ENCODE data around the gene DOCK1. TPM values are rescaled to one million over a fixed set of nuclear protein-coding genes. Genes with fewer than 3 reads are reported as not detected.

The DOCK1 gene
- total RNA-seq, 2 experiments from 2014 or later: 0.22 to 0.29 TPM

DNA sequence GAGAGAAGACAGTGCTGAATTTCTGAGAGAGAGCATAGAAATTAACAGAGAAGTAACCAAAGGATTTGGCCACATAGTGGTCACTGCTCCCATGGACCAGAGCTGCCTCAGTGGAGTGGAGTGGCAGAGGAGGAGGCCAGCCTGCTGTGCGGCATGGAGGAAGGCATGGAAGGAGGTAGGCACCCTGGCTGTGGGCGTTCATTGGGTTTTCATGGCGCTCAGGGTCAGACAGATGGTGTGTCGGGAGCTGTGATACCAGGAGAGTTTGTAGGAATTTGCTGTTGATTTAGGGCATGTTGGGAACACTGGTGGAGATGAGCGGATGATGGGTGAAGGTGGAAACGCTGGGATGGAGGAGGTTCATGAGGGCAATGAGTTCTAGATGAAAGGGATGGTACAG is 370.0 kb downstream of the DOCK1 start:
- ChIA-PET POLR2A (no interaction called here), CTCF (no interaction called here)
- intact Hi-C loops (cut with micrococcal nuclease): no loop called here
- H3K4me1 Mint-ChIP-seq (ENCODE audit: low read depth): no peaks in the 10 kb centered on the region
- H3K27me3 Mint-ChIP-seq: peaks cover 5% of the 10 kb centered on the region
- H3K27ac Mint-ChIP-seq: no peak overlapping the region
- H3K9me3 Mint-ChIP-seq: no peaks in the 10 kb centered on the region
- H3K36me3 Mint-ChIP-seq: no peaks in the 10 kb centered on the region
- DNase-seq: no peak
- no peak overlapping the region for H3K4me3 Mint-ChIP-seq

DNA sequence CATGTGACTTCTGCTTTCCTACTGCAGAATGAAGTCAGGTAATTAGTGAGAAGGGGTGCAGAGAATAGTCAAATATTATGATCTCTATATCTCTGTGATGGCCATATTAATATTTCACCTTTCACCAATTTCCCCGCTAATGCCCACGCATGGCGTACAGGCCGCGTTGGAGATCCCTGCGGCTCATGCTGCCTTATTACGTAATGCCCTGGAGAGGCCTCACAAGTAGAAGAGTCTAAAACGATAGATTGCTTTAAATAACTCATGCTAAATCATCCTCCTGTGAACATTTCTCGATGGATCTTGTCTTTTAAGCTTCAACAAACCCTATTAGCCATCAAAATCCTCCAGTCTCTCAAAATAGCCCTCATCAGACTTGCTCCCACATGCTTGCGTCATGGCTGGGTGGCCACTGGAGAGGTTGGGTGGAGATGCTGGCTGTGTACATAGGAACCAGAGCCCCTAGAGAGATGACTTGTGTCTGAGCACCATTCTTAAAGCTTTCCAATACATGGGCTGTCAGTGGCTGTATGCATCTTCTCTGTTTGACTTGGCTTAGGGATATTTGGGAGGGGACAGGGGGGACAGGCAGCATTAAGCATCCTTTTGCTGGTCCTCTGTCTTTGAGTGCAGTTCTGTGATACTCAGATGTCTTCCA is 370.7 kb downstream of the DOCK1 start:
- ChIA-PET CTCF (no interaction called here), POLR2A (no interaction called here)
- Mint-ChIP-seq H3K27me3 (peaks cover 2% of the 10 kb centered on the region), H3K4me1 (ENCODE audit: low read depth) (no peaks in the 10 kb centered on the region), H3K9me3 (no peaks in the 10 kb centered on the region), H3K4me3 (no peak overlapping the region), H3K27ac (no peak overlapping the region), H3K36me3 (no peaks in the 10 kb centered on the region)
- no peak for DNase-seq
- intact Hi-C loops (cut with micrococcal nuclease): no loop called here

DNA sequence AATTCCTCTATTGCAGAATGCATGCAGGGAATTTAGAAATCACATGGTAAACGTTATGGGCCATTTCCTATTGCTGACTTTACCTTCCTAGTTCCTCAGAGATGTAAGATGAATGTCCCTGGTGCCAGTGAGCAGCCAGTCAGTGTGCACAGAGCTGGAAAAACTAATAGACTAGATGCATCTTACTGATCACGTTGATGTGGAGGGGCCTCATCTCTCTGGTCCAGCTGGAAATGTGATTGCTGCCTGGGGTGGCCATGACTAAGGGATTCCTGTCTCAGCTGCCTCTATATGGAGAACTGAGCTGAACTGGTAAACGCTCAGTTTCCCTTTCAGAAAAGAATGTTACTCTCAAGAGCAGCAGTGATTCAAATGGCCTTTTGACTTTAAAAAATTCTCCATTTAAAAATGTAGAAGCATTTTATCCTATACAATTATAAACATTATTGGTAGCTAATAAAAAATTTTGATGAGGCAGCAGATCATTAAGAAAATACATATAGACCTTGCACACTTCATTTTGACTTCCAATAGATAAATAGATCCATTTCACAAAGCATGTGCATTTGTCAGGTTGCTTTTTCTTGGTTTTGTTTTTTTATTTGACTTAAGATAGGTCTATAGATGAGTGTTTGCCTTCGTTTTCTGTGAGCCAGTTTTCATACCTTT is 371.7 kb downstream of the DOCK1 start:
- Mint-ChIP-seq H3K9me3 (no peaks in the 10 kb centered on the region), H3K4me1 (ENCODE audit: low read depth) (no peaks in the 10 kb centered on the region), H3K27me3 (peaks cover 2% of the 10 kb centered on the region), H3K4me3 (no peak overlapping the region), H3K36me3 (no peaks in the 10 kb centered on the region), H3K27ac (no peak overlapping the region)
- no peak for DNase-seq
- CTCF ChIA-PET: no interaction called here
- POLR2A ChIA-PET: no interaction called here
- intact Hi-C loops (cut with micrococcal nuclease): no loop called here

DNA sequence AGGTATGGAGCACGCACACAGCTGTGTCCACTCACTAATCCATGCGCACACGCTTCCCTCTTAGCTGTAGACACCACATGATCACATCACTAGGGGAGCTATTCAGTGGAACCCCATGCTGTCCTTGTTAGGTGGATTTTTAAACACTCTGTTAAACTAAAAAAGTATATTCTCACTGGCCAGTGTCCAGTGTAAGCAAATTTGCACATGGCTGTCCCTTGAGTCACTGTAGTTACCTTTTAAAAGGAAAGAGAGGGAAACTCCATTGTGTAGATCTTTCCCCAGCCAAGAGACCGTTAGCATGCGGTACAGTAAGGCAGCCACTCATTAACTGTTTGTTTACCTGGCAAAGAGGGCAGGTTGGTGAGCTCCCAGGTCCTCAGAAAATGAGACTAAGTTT is 372.8 kb downstream of the DOCK1 start:
- Mint-ChIP-seq H3K9me3 (no peaks in the 10 kb centered on the region), H3K4me3 (no peak overlapping the region), H3K4me1 (ENCODE audit: low read depth) (no peaks in the 10 kb centered on the region), H3K27me3 (peaks cover 2% of the 10 kb centered on the region), H3K36me3 (no peaks in the 10 kb centered on the region), H3K27ac (no peak overlapping the region)
- intact Hi-C loops (cut with micrococcal nuclease): no loop called here
- ChIA-PET POLR2A (no interaction called here), CTCF (no interaction called here)
- no peak for DNase-seq

DNA sequence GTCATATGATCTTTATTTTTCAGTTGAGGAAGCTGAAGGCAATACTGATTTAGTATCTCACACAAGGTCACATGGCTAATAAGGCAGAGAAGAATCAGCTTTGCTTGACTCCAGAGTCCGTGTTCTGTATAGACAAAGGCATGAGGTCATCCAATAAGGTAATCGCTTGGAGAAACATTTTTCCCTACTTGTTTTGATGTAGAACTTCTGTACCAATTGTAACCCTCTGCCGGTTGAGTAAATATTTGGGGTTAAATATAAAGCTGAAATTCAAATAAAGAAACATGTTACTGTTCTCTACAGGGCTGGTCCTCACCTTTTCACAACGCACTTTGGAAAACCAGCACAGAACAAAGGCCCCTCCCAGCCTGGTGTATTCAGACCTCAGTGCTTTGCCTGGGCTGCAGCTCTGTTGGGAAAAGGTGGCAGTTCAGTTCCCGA is 374.1 kb downstream of the DOCK1 start:
- CTCF ChIA-PET: no interaction called here
- H3K27ac Mint-ChIP-seq: no peak overlapping the region
- no peaks in the 10 kb centered on the region for H3K9me3 Mint-ChIP-seq
- no peak for DNase-seq
- H3K27me3 Mint-ChIP-seq: no peaks in the 10 kb centered on the region
- POLR2A ChIA-PET: no interaction called here
- no peaks in the 10 kb centered on the region for H3K4me1 Mint-ChIP-seq (ENCODE audit: low read depth)
- intact Hi-C loops (cut with micrococcal nuclease): no loop called here
- no peaks in the 10 kb centered on the region for H3K36me3 Mint-ChIP-seq
- no peak overlapping the region for H3K4me3 Mint-ChIP-seq

DNA sequence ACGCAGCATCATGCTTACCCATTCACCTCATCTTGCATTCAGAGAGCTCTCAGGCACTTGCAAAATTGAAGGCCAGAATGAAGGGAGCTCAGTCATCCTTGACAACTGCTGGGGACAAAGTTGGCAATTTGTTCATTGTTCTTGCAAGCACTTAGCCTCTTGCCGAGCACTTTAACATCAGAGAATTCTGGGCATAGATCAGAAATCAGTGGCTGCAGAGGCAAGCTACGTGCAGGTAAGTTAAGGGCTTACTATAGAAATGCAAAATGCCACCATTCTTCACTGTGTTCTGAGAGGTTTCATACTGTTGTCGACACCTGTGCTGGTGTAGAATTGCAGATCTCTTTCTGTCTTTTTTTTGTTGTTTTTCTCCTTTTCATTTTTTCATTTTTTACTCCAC is 375.2 kb downstream of the DOCK1 start:
- intact Hi-C loops (cut with micrococcal nuclease): no loop called here
- CTCF ChIA-PET: no interaction called here
- Mint-ChIP-seq H3K27ac (no peak overlapping the region), H3K4me1 (ENCODE audit: low read depth) (no peaks in the 10 kb centered on the region), H3K27me3 (no peaks in the 10 kb centered on the region), H3K4me3 (no peak overlapping the region), H3K36me3 (no peaks in the 10 kb centered on the region), H3K9me3 (no peaks in the 10 kb centered on the region)
- DNase-seq: no peak
- POLR2A ChIA-PET: no interaction called here

DNA sequence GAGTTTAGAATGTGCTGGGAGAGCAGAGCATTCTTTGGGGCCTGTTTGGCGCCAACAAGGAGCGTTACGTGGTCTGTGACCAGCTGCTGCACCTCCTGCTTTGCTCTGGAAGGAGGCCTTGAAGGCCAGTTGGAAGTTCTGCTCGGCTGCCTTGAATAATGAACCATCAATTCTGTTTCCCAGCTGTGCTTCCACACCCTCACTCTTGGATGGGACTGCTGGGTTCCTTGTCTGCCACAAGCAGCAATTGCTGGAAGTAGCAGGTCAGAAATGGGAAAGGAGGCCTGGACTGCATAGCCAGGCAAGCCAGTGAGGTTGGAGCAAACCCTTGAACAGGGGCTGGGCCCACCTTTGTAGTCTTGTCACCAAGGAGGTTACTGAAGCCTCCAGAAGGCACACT is 377.8 kb downstream of the DOCK1 start:
- peaks cover 6% of the 10 kb centered on the region for H3K9me3 Mint-ChIP-seq
- no peaks in the 10 kb centered on the region for H3K4me1 Mint-ChIP-seq (ENCODE audit: low read depth)
- ChIA-PET POLR2A (no interaction called here), CTCF (no interaction called here)
- no peak for DNase-seq
- intact Hi-C loops (cut with micrococcal nuclease): no loop called here
- no peak overlapping the region for H3K27ac Mint-ChIP-seq
- H3K27me3 Mint-ChIP-seq: no peaks in the 10 kb centered on the region
- H3K4me3 Mint-ChIP-seq: no peak overlapping the region
- H3K36me3 Mint-ChIP-seq: no peaks in the 10 kb centered on the region

DNA sequence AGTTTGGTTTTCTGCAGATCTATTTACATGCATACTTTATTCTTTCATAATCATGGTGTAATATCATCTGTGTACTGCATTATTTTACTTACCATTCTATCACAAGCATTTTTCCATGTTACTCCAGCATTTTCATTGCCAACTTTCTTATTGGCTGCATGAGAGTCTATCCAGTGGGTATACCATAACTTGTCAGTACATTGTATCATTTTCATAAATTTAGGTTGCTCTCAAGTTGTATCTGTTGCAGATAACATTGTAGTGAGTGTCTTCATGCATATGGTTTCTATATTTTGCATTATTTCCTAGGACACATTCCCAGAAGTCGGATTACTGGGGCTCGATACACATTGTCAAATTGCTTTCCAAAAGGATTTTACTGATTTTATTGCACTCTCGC is 378.3 kb downstream of the DOCK1 start:
- no peak overlapping the region for H3K4me3 Mint-ChIP-seq
- peaks cover 9% of the 10 kb centered on the region for H3K9me3 Mint-ChIP-seq
- H3K4me1 Mint-ChIP-seq (ENCODE audit: low read depth): no peaks in the 10 kb centered on the region
- ChIA-PET POLR2A (no interaction called here), CTCF (no interaction called here)
- H3K27ac Mint-ChIP-seq: no peak overlapping the region
- intact Hi-C loops (cut with micrococcal nuclease): no loop called here
- DNase-seq: no peak
- H3K36me3 Mint-ChIP-seq: no peaks in the 10 kb centered on the region
- H3K27me3 Mint-ChIP-seq: no peaks in the 10 kb centered on the region

DNA sequence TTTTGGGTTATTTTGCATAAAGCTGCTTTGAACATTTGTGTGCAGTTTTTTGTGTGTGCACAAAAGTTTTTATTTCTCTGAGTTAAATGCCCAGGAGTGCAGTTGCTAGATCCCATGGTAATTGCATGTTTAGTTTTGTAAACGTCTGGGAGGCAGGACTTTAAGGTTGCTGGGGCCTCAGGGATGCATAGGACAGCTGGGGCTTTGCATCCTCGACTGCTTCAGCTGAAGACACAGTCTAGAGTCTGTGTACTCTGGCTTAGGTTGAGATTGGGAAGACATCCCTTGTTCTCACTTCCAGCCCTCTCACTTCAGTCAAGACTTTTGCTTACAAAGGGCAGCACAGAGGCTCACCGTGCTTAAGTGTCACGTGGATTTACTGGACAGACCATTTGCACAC is 385.6 kb downstream of the DOCK1 start:
- peaks cover 21% of the 10 kb centered on the region for H3K9me3 Mint-ChIP-seq
- intact Hi-C loops (cut with micrococcal nuclease): no loop called here
- POLR2A ChIA-PET: no interaction called here

DNA sequence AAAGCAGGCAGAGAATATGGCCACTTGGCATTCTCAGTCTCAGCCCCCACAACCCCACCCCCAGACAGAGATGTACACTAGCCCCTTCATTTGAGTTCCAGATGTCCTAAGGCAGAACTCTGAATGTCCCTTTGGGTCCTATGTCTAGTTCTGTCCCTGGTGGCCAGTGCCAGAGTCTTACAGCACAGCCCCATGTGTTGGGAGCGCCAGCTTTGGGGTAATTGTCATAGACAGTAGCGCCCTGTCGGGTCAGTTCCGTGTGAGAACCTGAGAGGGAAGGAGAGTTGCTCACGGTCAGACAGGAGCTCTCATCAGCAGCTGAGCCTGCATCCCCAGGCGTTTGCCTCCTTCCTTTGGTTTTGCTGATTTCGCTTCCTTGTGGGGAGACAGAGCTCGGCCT is 386.1 kb downstream of the DOCK1 start:
- Mint-ChIP-seq H3K27me3 (no peaks in the 10 kb centered on the region), H3K27ac (no peak overlapping the region), H3K9me3 (peaks cover 21% of the 10 kb centered on the region), H3K4me3 (no peak overlapping the region), H3K4me1 (ENCODE audit: low read depth) (peaks cover 26% of the 10 kb centered on the region), H3K36me3 (no peaks in the 10 kb centered on the region)
- ChIA-PET POLR2A (no interaction called here), CTCF (no interaction called here)
- no peak for DNase-seq
- intact Hi-C loops (cut with micrococcal nuclease): no loop called here

More for the DNA sequence above, 385.6 kb downstream of the DOCK1 start:
- no peaks in the 10 kb centered on the region for H3K36me3 Mint-ChIP-seq
- no peak for DNase-seq
- H3K4me3 Mint-ChIP-seq: no peak overlapping the region
- H3K27me3 Mint-ChIP-seq: no peaks in the 10 kb centered on the region
- H3K27ac Mint-ChIP-seq: no peak overlapping the region
- CTCF ChIA-PET: no interaction called here
- peaks cover 24% of the 10 kb centered on the region for H3K4me1 Mint-ChIP-seq (ENCODE audit: low read depth)

DNA sequence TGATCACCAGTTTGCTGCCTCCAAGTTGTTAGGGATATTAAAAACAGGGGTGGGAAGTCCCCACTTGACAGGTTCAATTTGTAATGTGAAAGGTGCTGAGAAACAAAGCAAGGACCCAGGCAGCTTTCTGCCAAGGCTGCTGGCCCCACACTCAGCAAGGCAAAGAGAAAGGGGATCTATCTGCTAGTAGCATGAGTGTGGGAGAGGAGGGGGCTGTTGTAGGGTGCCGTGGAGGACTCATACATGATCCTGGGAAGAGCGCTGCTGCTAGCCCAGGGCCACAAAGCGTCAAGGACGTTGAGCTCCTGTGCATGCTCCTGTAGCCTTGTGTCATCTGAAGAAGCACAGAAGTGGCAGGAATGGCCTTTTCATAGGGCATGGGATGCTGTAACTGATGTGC is 387.7 kb downstream of the DOCK1 start:
- Mint-ChIP-seq H3K4me1 (ENCODE audit: low read depth) (peaks cover 26% of the 10 kb centered on the region), H3K36me3 (no peaks in the 10 kb centered on the region), H3K9me3 (peaks cover 16% of the 10 kb centered on the region), H3K27ac (peak overlapping the region; percentile 5), H3K27me3 (peaks cover 2% of the 10 kb centered on the region), H3K4me3 (no peak overlapping the region)
- intact Hi-C loops (cut with micrococcal nuclease): no loop called here
- CTCF ChIA-PET: no interaction called here
- POLR2A ChIA-PET: no interaction called here
- DNase-seq: no peak

DNA sequence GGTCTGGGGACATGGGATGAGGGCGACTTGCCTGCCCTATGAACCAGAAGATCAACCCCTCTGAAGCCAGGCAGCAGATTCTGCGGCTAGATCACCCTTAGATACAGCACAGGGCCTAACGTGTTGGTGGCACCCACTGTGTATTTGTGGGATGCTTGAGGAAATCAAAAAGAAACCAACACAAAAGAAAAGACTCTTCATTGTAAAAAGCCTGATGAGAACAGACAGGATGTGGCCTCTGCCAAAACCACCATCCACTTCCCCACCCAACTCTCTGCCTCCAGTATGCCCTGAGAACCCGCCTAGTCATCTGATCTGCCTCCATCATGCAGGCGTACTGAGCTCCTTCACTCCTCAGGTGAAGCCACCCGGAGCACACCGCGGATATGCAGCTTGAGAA is 388.4 kb downstream of the DOCK1 start:
- H3K4me1 Mint-ChIP-seq (ENCODE audit: low read depth): peaks cover 26% of the 10 kb centered on the region
- ChIA-PET POLR2A (no interaction called here), CTCF (no interaction called here)
- peak; percentile 68 for DNase-seq
- H3K36me3 Mint-ChIP-seq: no peaks in the 10 kb centered on the region
- H3K4me3 Mint-ChIP-seq: no peak overlapping the region
- peaks cover 11% of the 10 kb centered on the region for H3K9me3 Mint-ChIP-seq
- intact Hi-C loops (cut with micrococcal nuclease): no loop called here
- peak overlapping the region; percentile 42 for H3K27ac Mint-ChIP-seq
- H3K27me3 Mint-ChIP-seq: peaks cover 2% of the 10 kb centered on the region

DNA sequence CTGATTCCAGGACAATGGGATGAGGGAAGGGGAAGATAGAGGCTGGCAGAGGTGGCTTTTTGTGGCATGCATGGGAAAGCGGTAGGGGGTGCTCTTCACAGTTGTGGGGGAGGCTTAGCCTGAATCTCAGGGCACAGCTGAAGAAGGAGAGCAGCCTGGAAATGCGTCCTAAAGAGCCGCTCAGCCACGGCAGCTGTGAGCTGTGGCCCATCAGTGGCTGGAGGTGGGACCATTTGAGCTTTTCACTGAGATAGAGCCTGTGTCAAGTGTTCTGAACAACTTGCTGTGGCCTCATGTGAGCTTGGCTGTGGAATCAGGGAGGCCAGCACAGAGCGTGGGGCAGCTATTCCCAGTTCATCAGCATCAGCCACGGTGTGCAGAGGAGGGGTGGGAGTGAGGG is 391.5 kb downstream of the DOCK1 start:
- no peak overlapping the region for H3K27ac Mint-ChIP-seq
- peaks cover 26% of the 10 kb centered on the region for H3K4me1 Mint-ChIP-seq (ENCODE audit: low read depth)
- POLR2A ChIA-PET: no interaction called here
- CTCF ChIA-PET: no interaction called here
- peaks cover 8% of the 10 kb centered on the region for H3K9me3 Mint-ChIP-seq
- peaks cover 2% of the 10 kb centered on the region for H3K27me3 Mint-ChIP-seq
- no peak overlapping the region for H3K4me3 Mint-ChIP-seq
- no peak for DNase-seq
- no peaks in the 10 kb centered on the region for H3K36me3 Mint-ChIP-seq
- intact Hi-C loops (cut with micrococcal nuclease): no loop called here
